Testis (tissue), 3 donors: Measurements from ENCODE around the gene VMAC. TPM values are rescaled to one million over a fixed set of nuclear protein-coding genes. Genes with fewer than 3 reads are reported as not detected.

ENCODE experiments used
- DNase-seq: peaks from one replicate; pipeline ENCODE4 v3.0.0-alpha.2; 2019
- H3K27ac ChIP-seq, 2 donors: fragments of 200-600 bp; sonication (generic); one replicate each; pipeline ENCODE4 v1.5.1; 2019
- H3K27me3 ChIP-seq: fragments of 200-600 bp; sonication (generic); one replicate; pipeline ENCODE4 v1.5.1; 2019
- H3K36me3 ChIP-seq: fragments of 200-600 bp; sonication (generic); one replicate; pipeline ENCODE4 v1.5.1; 2017; ENCODE audit warnings: low read depth; ENCODE audit errors: missing control alignments
- H3K4me1 ChIP-seq: fragments of 200-600 bp; sonication (generic); one replicate; pipeline ENCODE4 v1.5.1; 2019
- H3K4me3 ChIP-seq, 2 donors: fragments of 200-600 bp; sonication (generic); one replicate each; pipeline ENCODE4 v1.5.1; 2017 to 2019
- H3K9me3 ChIP-seq: fragments of 200-600 bp; sonication (generic); one replicate; pipeline ENCODE4 v1.5.1; 2017
- POLR2A ChIP-seq: fragments of 450-650 bp; IDR thresholded peaks from one replicate; pipeline ENCODE4 v1.6.1; 2017; ENCODE audit warnings: antibody characterized with exemption, mild to moderate bottlenecking, moderate library complexity
- WGBS, 2 donors: methylation state at CpG; one replicate each; pipeline ENCODE4 v1.1.5; 2018; 5-methylcytosine and 5-hydroxymethylcytosine counted together
- intact Hi-C: fragments of 100-400 bp; cut with DNase I; formaldehyde crosslinking; loops from one replicate; pipeline ENCODE4 v1.15.1; 2023; ENCODE audit warnings: low total_unique reads
- polyA plus RNA-seq: library from polyadenylated mRNA; stranded (reverse); fragments of 350-450 nt; fragmentation: Illumina TruSeq; extraction: RNeasy Lipid Tissue Mini Kit (QIAGEN cat#74804); gene quantifications from one replicate; pipeline ENCODE4 v1.2.3, GENCODE V29; 2014; ENCODE audit warnings: low read depth, low replicate concordance; ENCODE audit not compliant: insufficient read depth
- total RNA-seq, 2 donors: library from RNA; depleted of rRNA; stranded (reverse); fragments of >200 nt; gene quantifications; one replicate each; pipeline ENCODE4 v1.2.3, GENCODE V29; 2016
- TF ChIP-seq, protein P1 (sequence below), 3 experiments: fragments of 450-650 bp in 2 of 3; fragments of 200-600 bp in 1 of 3; sonication (generic) in 1 of 3; IDR thresholded peaks; one replicate each; pipeline ENCODE4 v1.5.1; 2016 to 2019; ENCODE audit warnings: antibody characterized with exemption in 3 of 3, mild to moderate bottlenecking in 2 of 3, moderate library complexity in 1 of 3

The VMAC gene
- total and polyA plus RNA-seq, 3 donors from 2014 or later = 3.4 to 7.7 (median 7.4) TPM

- Histone ChIP-seq H3K27ac (no peak overlapping the region), H3K4me1 (peaks cover 13% of the 10 kb centered on the region), H3K9me3 (no peaks in the 10 kb centered on the region), H3K4me3 (no peak overlapping the region), H3K36me3 (no peaks in the 10 kb centered on the region), H3K27me3 (no peaks in the 10 kb centered on the region)
- intact Hi-C loops = no loop called here
- TF ChIP-seq POLR2A = no peak
- TF ChIP-seq, protein P1, sequence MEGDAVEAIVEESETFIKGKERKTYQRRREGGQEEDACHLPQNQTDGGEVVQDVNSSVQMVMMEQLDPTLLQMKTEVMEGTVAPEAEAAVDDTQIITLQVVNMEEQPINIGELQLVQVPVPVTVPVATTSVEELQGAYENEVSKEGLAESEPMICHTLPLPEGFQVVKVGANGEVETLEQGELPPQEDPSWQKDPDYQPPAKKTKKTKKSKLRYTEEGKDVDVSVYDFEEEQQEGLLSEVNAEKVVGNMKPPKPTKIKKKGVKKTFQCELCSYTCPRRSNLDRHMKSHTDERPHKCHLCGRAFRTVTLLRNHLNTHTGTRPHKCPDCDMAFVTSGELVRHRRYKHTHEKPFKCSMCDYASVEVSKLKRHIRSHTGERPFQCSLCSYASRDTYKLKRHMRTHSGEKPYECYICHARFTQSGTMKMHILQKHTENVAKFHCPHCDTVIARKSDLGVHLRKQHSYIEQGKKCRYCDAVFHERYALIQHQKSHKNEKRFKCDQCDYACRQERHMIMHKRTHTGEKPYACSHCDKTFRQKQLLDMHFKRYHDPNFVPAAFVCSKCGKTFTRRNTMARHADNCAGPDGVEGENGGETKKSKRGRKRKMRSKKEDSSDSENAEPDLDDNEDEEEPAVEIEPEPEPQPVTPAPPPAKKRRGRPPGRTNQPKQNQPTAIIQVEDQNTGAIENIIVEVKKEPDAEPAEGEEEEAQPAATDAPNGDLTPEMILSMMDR (IDR thresholded peaks at IDR 0.05) = no peak
- WGBS, 2 donors = 53 to 59% methylated on average over 17 of the region's 17 CpGs
- DNase-seq = no peak
Observed at GRCh38 chr19:5889288-5889971, 15.2 kb upstream of the VMAC start.

- no peak for TF ChIP-seq POLR2A
- TF ChIP-seq, protein P1 (IDR thresholded peaks at IDR 0.05) = no peak
- Histone ChIP-seq H3K9me3 (no peaks in the 10 kb centered on the region), H3K27ac (no peak overlapping the region), H3K4me3 (no peak overlapping the region), H3K4me1 (peaks cover 18% of the 10 kb centered on the region), H3K27me3 (no peaks in the 10 kb centered on the region), H3K36me3 (no peaks in the 10 kb centered on the region)
- DNase-seq = no peak
- intact Hi-C loops = no loop called here
- WGBS, 2 donors = 51 to 52% methylated on average over 10 of the region's 10 CpGs
Observed at GRCh38 chr19:5890099-5890498, 14.6 kb upstream of the VMAC start.

- Histone ChIP-seq H3K9me3 (no peaks in the 10 kb centered on the region), H3K27me3 (no peaks in the 10 kb centered on the region), H3K36me3 (no peaks in the 10 kb centered on the region), H3K27ac (no peak overlapping the region), H3K4me3 (no peak overlapping the region), H3K4me1 (peaks cover 18% of the 10 kb centered on the region)
- WGBS, 2 donors = 49 to 80% methylated on average over 2 to 4 of the region's 4 CpGs
- TF ChIP-seq, protein P1 (IDR thresholded peaks at IDR 0.05) = no peak
- TF ChIP-seq POLR2A = no peak
- intact Hi-C loops = no loop called here
- DNase-seq = no peak
Observed at GRCh38 chr19:5891572-5891937, 13.1 kb upstream of the VMAC start.

DNA sequence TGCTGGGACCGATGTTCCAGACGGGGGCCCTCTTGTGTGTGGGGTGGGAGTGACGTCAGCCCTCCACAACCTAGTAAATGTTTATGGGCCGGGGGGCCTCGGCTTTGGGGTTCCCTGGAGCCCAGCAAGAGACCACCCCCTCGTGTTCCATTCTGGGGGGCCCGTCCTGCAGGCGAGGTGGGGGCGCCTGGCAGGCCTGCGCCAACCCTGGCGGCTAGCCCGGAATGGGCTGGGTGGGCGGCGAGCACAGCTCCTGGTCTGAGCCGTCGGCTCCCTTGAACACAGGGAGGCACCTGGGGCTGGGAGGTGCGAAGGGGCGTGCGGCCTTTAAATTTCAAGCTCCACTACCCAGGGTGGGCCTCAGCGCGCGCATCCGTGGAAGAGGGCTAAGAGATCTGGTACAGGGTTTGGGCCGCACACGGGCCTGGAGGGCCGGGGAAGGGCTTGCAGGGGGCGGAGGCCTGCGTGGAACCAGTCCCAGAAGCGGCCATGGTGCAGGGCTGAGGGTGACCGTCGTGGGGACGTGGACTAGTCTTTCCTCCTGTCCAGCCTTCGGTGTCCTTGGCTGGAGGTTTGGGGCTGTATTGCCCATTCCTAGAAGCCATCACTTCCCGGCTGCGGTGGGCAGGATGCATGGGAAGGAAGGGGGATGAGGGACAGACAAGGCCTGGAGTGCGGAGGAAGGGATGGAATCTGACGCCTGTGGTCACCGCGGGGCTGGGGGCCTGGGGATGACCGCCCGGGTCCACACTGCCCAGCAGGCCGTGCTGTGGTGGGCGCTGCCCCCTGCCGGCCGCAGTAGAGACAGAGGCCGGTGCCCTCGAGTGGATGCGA lies 12.5 kb upstream of the VMAC start:
- Histone ChIP-seq H3K36me3 (no peaks in the 10 kb centered on the region), H3K4me1 (peaks cover 18% of the 10 kb centered on the region), H3K9me3 (no peaks in the 10 kb centered on the region), H3K27me3 (no peaks in the 10 kb centered on the region), H3K27ac (no peak overlapping the region), H3K4me3 (no peak overlapping the region)
- intact Hi-C loops = no loop called here
- 14 to 29% methylated on average over 7 to 48 of the region's 48 CpGs for WGBS, 2 donors
- TF ChIP-seq, protein P1 (IDR thresholded peaks at IDR 0.05) = peak; percentile 38 to 59 (median 54)
- no peak for TF ChIP-seq POLR2A
- DNase-seq = no peak
